HFF-Myc (cell line): ENCODE results near the gene GRK4.

Experiments used
- DNase-seq: peaks from one replicate; pipeline ENCODE4 v3.0.0-alpha.2; 2011; ENCODE audit warnings: low read depth; ENCODE audit errors: extremely low read depth
- H3K4me3 ChIP-seq: replicated peaks from 2 replicates; pipeline ENCODE4 v1.5.1; 2011; ENCODE audit warnings: low read depth, mild to moderate bottlenecking, control low read depth, low read length
- TF ChIP-seq, protein P1 (sequence below): IDR thresholded peaks from 2 replicates; pipeline ENCODE4 v1.5.1; 2012; ENCODE audit warnings: mild to moderate bottlenecking, low read depth, low read length, control low read depth; ENCODE audit errors: missing control alignments

Gene GRK4

GRCh38 chr4:2927696-2928075 is 35.7 kb upstream of the GRK4 start:
- DNase-seq = no peak

DNA sequence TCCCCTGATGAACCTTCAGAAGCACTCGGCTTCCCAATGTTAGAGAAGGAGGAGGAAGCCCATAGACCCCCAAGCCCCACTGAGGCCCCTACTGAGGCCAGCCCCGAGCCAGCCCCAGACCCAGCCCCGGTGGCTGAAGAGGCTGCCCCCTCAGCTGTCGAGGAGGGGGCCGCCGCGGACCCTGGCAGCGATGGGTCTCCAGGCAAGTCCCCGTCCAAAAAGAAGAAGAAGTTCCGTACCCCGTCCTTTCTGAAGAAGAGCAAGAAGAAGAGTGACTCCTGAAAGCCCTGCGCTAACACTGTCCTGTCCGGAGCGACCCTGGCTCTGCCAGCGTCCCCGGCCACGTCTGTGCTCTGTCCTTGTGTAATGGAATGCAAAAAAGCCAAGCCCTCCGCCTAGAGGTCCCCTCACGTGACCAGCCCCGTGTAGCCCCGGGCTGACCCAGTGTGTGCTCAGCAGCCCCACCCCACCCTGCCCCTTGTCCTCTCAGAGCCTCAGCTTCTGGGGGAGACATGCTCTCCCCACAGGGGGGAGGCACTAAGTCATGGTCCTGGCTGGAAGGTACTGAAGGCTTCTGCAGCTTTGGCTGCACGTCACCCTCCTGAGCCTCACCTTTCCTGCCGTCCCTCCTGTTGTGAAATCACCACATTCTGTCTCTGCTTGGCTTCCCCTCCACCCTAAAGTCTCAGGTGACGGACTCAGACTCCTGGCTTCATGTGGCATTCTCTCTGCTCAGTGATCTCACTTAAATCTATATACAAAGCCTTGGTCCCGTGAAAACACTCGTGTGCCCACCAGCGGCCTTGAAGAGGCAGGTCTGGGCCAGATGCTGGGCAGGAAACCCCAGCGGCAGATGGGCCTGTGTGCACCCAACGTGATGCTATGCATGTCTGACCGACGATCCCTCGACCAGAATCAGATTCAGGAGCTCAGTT is 34.9 kb upstream of the GRK4 start:
- TF ChIP-seq, protein P1, sequence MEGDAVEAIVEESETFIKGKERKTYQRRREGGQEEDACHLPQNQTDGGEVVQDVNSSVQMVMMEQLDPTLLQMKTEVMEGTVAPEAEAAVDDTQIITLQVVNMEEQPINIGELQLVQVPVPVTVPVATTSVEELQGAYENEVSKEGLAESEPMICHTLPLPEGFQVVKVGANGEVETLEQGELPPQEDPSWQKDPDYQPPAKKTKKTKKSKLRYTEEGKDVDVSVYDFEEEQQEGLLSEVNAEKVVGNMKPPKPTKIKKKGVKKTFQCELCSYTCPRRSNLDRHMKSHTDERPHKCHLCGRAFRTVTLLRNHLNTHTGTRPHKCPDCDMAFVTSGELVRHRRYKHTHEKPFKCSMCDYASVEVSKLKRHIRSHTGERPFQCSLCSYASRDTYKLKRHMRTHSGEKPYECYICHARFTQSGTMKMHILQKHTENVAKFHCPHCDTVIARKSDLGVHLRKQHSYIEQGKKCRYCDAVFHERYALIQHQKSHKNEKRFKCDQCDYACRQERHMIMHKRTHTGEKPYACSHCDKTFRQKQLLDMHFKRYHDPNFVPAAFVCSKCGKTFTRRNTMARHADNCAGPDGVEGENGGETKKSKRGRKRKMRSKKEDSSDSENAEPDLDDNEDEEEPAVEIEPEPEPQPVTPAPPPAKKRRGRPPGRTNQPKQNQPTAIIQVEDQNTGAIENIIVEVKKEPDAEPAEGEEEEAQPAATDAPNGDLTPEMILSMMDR = no peak
- no peak overlapping the region for H3K4me3 ChIP-seq
- no peak for DNase-seq

More at GRCh38 chr4:2927696-2928075, 35.7 kb upstream of the GRK4 start:
- TF ChIP-seq, protein P1 = no peak
- H3K4me3 ChIP-seq = no peak overlapping the region

- DNase-seq = no peak
- H3K4me3 ChIP-seq = no peak overlapping the region
- TF ChIP-seq, protein P1 = no peak
These were observed 33.9 kb upstream of the GRK4 start for GRCh38 chr4:2929469-2929868.

DNA sequence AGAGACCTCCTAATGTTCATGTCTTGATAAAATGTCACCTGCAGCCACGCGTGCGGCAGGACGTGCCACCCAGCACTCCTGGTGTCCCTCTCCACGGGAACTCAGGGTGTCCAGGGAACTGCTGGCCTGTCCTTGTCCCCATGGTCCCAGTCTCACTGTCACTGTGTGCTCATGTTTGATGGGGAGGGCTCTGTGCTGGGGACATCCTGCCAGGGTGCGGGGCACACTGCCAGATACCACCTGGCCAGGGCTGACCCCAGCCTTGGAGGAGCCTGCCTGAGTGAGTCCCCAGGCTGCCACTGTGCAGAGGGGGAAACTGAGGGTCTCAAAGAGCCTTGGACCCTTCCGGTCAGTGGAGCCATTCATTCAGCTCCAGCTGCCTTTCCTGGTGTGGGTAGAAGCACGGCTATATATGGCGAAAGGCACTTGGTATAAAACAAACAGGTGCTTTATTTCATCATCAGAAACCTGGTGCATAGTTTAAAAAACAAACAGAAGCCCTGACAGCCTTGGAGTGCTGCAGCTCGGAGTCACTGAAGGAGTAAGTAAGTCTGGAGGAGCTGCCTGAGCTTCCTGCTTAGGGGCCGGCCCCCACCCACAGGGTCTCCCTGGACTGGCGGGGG is 33.1 kb upstream of the GRK4 start:
- no peak for DNase-seq
- TF ChIP-seq, protein P1 = no peak
- no peak overlapping the region for H3K4me3 ChIP-seq

DNA sequence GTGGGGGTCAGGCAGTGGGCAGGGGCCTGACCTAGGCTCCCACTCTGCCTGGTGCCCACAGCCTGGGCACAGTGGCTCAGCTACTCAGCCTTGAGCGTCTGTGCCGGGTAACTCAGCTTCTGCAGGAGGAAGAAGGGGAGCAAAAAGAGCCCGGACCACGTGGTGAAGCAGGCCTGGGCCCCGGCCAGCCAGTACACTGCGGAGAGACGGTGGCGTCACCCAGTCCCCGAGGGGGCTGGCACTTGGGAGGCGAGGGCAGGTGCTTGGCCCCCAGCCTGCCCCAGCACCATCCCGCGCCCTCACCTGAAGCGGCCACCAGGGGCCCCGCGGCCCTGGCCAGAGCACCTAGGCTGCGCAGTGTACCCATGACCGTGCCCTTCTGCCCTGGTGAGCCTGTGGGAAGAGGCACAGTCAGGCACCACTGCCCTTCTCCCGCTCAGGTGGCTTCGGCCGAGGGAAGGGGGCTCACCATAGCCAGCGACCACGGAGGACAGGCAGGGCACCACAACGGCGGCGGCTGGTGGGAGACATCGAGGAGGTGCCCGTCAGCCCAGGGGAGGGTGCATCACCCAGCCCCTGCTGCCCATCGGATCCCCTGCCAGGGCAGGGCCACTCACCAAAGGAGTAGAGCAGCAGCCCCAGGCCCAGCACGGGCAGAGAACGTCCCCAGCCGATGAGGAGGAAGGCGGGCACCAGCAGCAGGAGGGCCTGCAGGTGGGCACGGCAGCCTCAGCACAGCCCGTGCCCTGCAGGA is 32.4 kb upstream of the GRK4 start:
- H3K4me3 ChIP-seq = no peak overlapping the region
- no peak for DNase-seq
- TF ChIP-seq, protein P1 = no peak

DNA sequence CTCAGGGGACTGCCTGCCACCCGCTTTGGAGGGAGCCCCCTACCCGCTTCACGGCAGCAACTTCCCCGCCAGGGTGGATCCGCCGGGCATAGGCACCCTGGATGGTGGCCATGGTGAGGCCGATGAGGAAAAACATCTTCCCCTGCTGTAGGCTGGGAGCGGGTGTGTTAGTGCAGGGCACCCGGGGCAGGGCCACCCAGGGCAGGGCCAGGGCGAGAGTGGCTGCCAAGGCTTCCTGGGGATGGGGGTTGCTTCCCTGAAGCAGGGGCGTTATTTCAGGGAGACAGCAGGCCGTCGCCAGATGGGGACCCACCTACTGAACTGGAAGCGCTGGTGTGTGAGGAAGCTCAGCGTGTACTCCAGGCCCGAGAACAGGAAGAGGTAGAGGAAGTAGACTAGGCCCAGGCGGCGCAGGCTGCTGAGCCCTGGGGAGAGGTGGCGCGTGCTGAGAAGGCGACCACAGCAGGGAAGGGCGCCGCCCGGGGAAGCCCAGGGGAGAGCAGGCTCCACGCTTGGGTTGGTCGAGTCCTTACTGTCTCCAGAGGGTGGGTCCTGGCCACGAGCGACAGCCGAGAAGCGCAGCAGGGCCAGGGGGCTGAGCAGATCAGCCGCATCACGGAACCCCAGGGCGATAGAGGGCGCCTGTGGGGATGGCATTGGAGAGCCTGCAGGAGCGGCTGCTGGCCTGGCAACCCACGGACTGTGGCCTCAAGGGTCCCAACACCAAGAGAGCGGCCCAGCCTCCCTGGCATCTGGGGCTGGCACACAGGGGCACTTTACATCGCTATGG is 31.7 kb upstream of the GRK4 start:
- TF ChIP-seq, protein P1 = no peak
- peak overlapping the region; percentile 71; the same call in 1 of the 2 replicates for H3K4me3 ChIP-seq
- no peak for DNase-seq
